ENCODE data around the gene DNPH1.

- no peak for TF ChIP-seq POLR2A (IDR thresholded peaks at IDR 0.05)
- TF ChIP-seq, protein P1, sequence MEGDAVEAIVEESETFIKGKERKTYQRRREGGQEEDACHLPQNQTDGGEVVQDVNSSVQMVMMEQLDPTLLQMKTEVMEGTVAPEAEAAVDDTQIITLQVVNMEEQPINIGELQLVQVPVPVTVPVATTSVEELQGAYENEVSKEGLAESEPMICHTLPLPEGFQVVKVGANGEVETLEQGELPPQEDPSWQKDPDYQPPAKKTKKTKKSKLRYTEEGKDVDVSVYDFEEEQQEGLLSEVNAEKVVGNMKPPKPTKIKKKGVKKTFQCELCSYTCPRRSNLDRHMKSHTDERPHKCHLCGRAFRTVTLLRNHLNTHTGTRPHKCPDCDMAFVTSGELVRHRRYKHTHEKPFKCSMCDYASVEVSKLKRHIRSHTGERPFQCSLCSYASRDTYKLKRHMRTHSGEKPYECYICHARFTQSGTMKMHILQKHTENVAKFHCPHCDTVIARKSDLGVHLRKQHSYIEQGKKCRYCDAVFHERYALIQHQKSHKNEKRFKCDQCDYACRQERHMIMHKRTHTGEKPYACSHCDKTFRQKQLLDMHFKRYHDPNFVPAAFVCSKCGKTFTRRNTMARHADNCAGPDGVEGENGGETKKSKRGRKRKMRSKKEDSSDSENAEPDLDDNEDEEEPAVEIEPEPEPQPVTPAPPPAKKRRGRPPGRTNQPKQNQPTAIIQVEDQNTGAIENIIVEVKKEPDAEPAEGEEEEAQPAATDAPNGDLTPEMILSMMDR (IDR thresholded peaks at IDR 0.05), result no peak
Measured at GRCh38 chr6:43271103-43271815, 42.0 kb upstream of the DNPH1 start.
